K562 (cell line): Measurements from ENCODE around the gene RNPEPL1. TPM values are rescaled to one million over a fixed set of nuclear protein-coding genes. Genes with fewer than 3 reads are reported as not detected.

ENCODE experiments used
- ATAC-seq: fragments of 200-7000 bp; cut with Tn5 transposase; 3 replicates; pipeline ENCODE4 v1.9.1; 2020; ENCODE audit warnings: moderate library complexity
- BruUV-seq: library from RNA; stranded (reverse); fragments of 400-500 nt; replicated peaks from 2 replicates; lab custom pipeline; 2021; lab: Mats Ljungman, UMichigan
- CTCF ChIA-PET: fragments of 300-600 bp; formaldehyde crosslinking; extraction: SDS; loops from one replicate; lab custom pipeline; 2021; ENCODE audit warnings: low intra/inter-chr PET ratio; lab: Yijun Ruan, JAX
- POLR2A ChIA-PET: fragments of 300-600, 350-650 bp; sonication (Branson Sonifier 250); formaldehyde crosslinking; extraction: SDS; loops from one replicate; lab custom pipeline; 2021; ENCODE audit warnings: antibody characterized with exemption, inconsistent platforms; lab: Yijun Ruan, JAX
- DNase-seq, 4 experiments: peaks; one replicate each; pipeline versions ENCODE4 v3.0.0 to v3.0.0-alpha.2; 2011 to 2018; ENCODE audit warnings: low spot score in 3 of 4, mixed read lengths in 3 of 4; ENCODE audit errors: extremely low read depth in 1 of 4
- FAIRE-seq: peaks from 2 replicates; lab custom pipeline; 2011; peaks lifted over from hg19 to GRCh38; lab: Jason Lieb, UNC
- H2AFZ ChIP-seq: 2 replicates; pipeline ENCODE4 v1.6.0; 2011; ENCODE audit warnings: low read depth, low read length, control low read depth, inconsistent platforms
- H3K27ac ChIP-seq: fragments of 200-600 bp; 3 replicates; pipeline ENCODE4 v1.8.0; 2011; ENCODE audit warnings: low read depth, mild to moderate bottlenecking, control low read depth, inconsistent platforms, low read length, moderate library complexity, mixed read lengths; ENCODE audit errors: extremely low read depth
- H3K27me3 ChIP-seq, 2 experiments: fragments of 300-600 bp in 1 of 2; 2 replicates in 1 of 2; 3 replicates in 1 of 2; pipeline versions ENCODE4 v1.6.0 to v1.8.0; 2011; ENCODE audit warnings: inconsistent platforms in 2 of 2, low read length in 2 of 2, mild to moderate bottlenecking in 1 of 2, mixed read lengths in 1 of 2, moderate library complexity in 1 of 2; ENCODE audit not compliant: control insufficient read depth in 2 of 2, insufficient read depth in 2 of 2
- H3K36me3 ChIP-seq: fragments of 300-600 bp; 3 replicates; pipeline ENCODE4 v1.8.0; 2011; ENCODE audit warnings: mild to moderate bottlenecking, low read length, inconsistent platforms; ENCODE audit not compliant: control insufficient read depth, insufficient read depth
- H3K4me1 ChIP-seq, 2 experiments: fragments of 200-600 bp in 1 of 2; replicated peaks in 1 of 2; 2 replicates in 1 of 2; 3 replicates in 1 of 2; pipeline versions ENCODE4 v1.5.1 to v1.8.0; 2011; ENCODE audit warnings: inconsistent platforms in 2 of 2, low read length in 2 of 2, mild to moderate bottlenecking in 1 of 2, mixed read lengths in 1 of 2, moderate library complexity in 1 of 2; ENCODE audit not compliant: control insufficient read depth in 2 of 2, insufficient read depth in 2 of 2
- H3K4me2 ChIP-seq: 2 replicates; pipeline ENCODE4 v1.6.1; 2011; ENCODE audit warnings: low read length, control low read depth, inconsistent platforms, mixed read lengths; ENCODE audit not compliant: insufficient read depth
- H3K4me3 ChIP-seq: fragments of 200-600 bp; sonication (generic), shearing (Covaris generic); 2 replicates; pipeline ENCODE4 v1.5.1; 2016; ENCODE audit warnings: control low read depth, inconsistent platforms
- H3K79me2 ChIP-seq: fragments of 200-600 bp; 3 replicates; pipeline ENCODE4 v1.8.0; 2011; ENCODE audit warnings: low read length, inconsistent platforms; ENCODE audit not compliant: control insufficient read depth, insufficient read depth
- H3K9ac ChIP-seq, 2 experiments: 2 replicates each; pipeline versions ENCODE4 v1.6.0 to v1.6.1; 2011; ENCODE audit warnings: low read depth in 2 of 2, low read length in 2 of 2, control low read depth in 1 of 2, inconsistent platforms in 1 of 2, mild to moderate bottlenecking in 1 of 2, mixed read lengths in 1 of 2; ENCODE audit not compliant: insufficient read depth in 1 of 2
- H3K9me1 ChIP-seq: one replicate; pipeline ENCODE4 v1.6.0; 2011; ENCODE audit warnings: inconsistent platforms, mild to moderate bottlenecking, low read length, moderate library complexity; ENCODE audit not compliant: control insufficient read depth, insufficient read depth
- H3K9me3 ChIP-seq: replicated peaks from 2 replicates; pipeline ENCODE4 v1.5.1; 2011; ENCODE audit warnings: low read depth, low read length, inconsistent platforms; ENCODE audit not compliant: control insufficient read depth, insufficient read depth
- H4K20me1 ChIP-seq: replicated peaks from 2 replicates; pipeline ENCODE4 v1.6.1; 2011; ENCODE audit warnings: low read length, inconsistent platforms, mixed read lengths; ENCODE audit not compliant: control insufficient read depth, insufficient read depth
- KDM5B ChIP-seq: fragments of 200-600 bp; sonication (generic); IDR thresholded peaks from 2 replicates; pipeline ENCODE4 v1.6.1; 2012; ENCODE audit warnings: low read depth, mild to moderate bottlenecking, moderate library complexity, low read length, control low read depth, inconsistent platforms; ENCODE audit not compliant: insufficient replicate concordance
- MTA1 ChIP-seq: fragments of 450-650 bp; IDR thresholded peaks from 2 replicates; pipeline ENCODE4 v1.6.1; 2017; ENCODE audit warnings: borderline replicate concordance
- NFE2L1 ChIP-seq: fragments of 450-650 bp; IDR thresholded peaks from 2 replicates; pipeline ENCODE4 v1.6.1; 2016; ENCODE audit warnings: missing genetic modification characterization, low read depth, mild to moderate bottlenecking, missing compliant biosample characterization, moderate library complexity, borderline replicate concordance
- WGBS: fragments of 100-300 bp; shearing (Covaris generic); methylation state at CpG from one replicate; pipeline ENCODE4 v1.1.6; 2016; ENCODE audit warnings: low coverage, mixed read lengths; ENCODE audit not compliant: insufficient coverage; ENCODE audit errors: missing lambda C conversion rate; 5-methylcytosine and 5-hydroxymethylcytosine counted together
- in situ Hi-C: fragments of 300-500 bp; cut with MboI; formaldehyde crosslinking; loops from 4 replicates; pipeline ENCODE4 v1.15.0; 2018; ENCODE audit warnings: inconsistent platforms, mixed read lengths
- intact Hi-C: fragments of 100-400 bp; cut with micrococcal nuclease; formaldehyde crosslinking; loops from 2 replicates; pipeline ENCODE4 v1.14.2; 2022
- polyA plus RNA-seq, 8 experiments: library from polyadenylated mRNA; depleted of rRNA in 4 of 8; stranded (reverse) in 5 of 8; unstranded in 3 of 8; fragments of >200 nt; fragmentation: Nextera tagmentation in 2 of 8; fragmentation: Illumina TruSeq in 1 of 8; extraction: Ambion mirVana in 2 of 8; extraction: Trizol in 1 of 8; gene quantifications; 2 replicates each; pipeline versions ENCODE4 v1.2.1 to v1.2.3, GENCODE V29; 2011 to 2014; ENCODE audit warnings: inconsistent platforms in 1 of 8, missing spikeins in 1 of 8
- total RNA-seq, 7 experiments: library from RNA; depleted of rRNA in 6 of 7; stranded (reverse); fragments of >200 nt in 6 of 7; fragmentation: Illumina TruSeq in 2 of 7; extraction: Trizol in 2 of 7; gene quantifications; 2 replicates each; pipeline versions ENCODE4 v1.2.1 to v1.2.3, GENCODE V29; 2011 to 2021; ENCODE audit warnings: low replicate concordance in 1 of 7
- TF ChIP-seq, protein P1 (sequence below): fragments of 250-450 bp; sonication (Bioruptor Pico); IDR thresholded peaks from 2 replicates; pipeline ENCODE4 v1.9.0; 2021; ENCODE audit warnings: mild to moderate bottlenecking, inconsistent platforms
- TF ChIP-seq, protein P2 (sequence below), 2 experiments: fragments of 150-350 bp in 1 of 2; IDR thresholded peaks; 2 replicates each; pipeline ENCODE4 v1.6.1; 2012 to 2016; ENCODE audit warnings: low read depth in 2 of 2, low read length in 2 of 2, mild to moderate bottlenecking in 1 of 2, moderate library complexity in 1 of 2
- TF ChIP-seq, protein P3 (sequence below): fragments of 450-650 bp; IDR thresholded peaks from 2 replicates; pipeline ENCODE4 v1.6.1; 2016

The RNPEPL1 gene
- total and polyA plus RNA-seq, 9 of the 15 experiments (the other 6 are each of a cell fraction or from before 2014, with no cell fraction given) = 0.07 to 38.7 (median 5.6) TPM

DNA sequence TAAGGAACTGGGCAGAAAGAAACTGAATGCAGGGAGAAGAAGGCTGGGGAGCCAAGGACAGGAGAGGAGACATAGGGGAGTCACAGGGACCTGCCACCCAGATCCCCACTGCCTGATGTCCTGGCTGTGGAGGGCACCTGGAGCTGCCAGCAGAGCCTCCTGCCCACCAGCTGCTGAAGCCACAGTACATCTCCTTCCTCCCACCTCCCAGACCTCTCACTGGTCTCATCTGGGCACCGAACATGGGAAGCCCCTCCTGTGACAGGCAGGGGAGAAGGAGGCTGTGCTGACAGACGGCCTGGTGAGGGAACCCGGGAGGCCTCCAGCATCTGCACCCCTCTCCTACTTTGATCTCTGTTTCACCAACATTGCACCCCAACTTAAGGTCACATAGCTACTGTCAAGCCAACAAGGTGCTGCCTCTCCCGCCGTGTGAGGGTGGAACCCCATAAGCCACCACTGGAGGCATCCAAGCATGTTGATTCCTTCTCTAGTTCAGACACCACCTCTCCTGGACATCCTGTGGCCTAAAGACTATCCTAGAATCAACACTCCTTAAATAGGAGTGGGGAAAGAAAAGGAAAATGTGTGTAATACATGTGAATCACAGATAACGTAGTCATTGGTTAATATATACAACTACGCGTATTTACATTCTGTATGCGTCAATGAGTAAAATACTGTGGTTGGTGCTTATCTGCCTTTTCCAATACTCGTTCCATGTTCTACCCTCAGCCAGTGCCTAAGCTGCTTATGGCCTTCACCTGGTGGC is 3.5 kb upstream of the RNPEPL1 start (continued):
- TF ChIP-seq NFE2L1 (tag) = no peak
- TF ChIP-seq, protein P1, sequence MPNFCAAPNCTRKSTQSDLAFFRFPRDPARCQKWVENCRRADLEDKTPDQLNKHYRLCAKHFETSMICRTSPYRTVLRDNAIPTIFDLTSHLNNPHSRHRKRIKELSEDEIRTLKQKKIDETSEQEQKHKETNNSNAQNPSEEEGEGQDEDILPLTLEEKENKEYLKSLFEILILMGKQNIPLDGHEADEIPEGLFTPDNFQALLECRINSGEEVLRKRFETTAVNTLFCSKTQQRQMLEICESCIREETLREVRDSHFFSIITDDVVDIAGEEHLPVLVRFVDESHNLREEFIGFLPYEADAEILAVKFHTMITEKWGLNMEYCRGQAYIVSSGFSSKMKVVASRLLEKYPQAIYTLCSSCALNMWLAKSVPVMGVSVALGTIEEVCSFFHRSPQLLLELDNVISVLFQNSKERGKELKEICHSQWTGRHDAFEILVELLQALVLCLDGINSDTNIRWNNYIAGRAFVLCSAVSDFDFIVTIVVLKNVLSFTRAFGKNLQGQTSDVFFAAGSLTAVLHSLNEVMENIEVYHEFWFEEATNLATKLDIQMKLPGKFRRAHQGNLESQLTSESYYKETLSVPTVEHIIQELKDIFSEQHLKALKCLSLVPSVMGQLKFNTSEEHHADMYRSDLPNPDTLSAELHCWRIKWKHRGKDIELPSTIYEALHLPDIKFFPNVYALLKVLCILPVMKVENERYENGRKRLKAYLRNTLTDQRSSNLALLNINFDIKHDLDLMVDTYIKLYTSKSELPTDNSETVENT = no peak
- TF ChIP-seq, all 486 proteins: peak for 19

DNA sequence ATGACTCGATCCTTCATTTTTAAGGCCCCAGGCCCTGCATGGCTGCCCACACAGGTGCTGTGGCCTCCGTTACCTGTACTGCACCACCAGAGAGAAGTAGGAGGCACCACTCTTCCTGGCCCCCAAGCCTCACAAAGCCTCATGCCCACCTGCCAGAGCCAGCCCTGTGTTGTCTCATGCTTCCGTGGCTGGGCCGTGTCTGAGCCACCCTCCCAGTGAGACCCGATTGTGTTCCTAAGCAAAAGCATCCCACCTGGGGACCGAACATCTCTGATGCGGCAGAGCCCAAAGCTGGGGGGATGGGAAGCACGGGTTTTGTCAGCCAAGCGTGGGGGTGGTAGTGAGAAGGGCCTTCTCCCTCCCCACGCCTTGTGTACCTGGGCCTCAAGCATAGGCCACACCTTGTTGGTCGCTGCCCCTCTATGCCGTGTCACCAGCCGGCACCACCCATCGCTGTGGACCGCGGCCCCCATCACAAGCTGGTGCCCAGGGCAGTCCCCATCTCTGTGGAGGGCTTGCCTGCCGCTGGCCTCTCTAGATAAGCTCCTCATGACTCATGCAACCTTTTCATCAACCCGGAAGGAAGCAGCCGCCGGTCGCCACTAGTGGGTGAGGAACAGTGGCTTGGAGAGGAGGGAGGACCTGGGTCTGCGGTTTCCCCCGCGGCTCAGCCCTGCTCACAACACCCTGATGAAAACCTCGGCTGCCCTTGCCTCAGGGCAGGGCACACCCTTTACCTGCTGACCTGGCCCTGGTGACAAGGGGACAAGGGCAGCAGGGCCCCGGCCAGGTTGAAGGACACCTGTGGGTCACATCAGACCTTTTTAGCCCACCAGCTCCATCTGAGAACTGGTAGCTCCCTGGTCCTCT is 2.7 kb upstream of the RNPEPL1 start:
- DNase-seq = peak; percentile 44 to 94 (median 66)
- Histone ChIP-seq H3K36me3 (peaks cover 19% of the 10 kb centered on the region), H3K9me1 (no peaks in the 10 kb centered on the region), H3K4me1 (peaks cover 40 to 72% of the 10 kb centered on the region in 2 experiments), H3K4me2 (peak overlapping the region; percentile 84), H3K79me2 (peaks cover 75% of the 10 kb centered on the region), H2AFZ (0 out of 2 replicates have a peak overlapping the region, but pooled peaks have one; percentile 44), H3K4me3 (peak overlapping the region; percentile 35), H4K20me1 (no peaks in the 10 kb centered on the region), H3K9ac (peak overlapping the region; percentile 92 to 93), H3K9me3 (no peaks in the 10 kb centered on the region), H3K27me3 (no peaks in the 10 kb centered on the region), H3K27ac (peak overlapping the region; percentile 98)
- WGBS = 0% methylated on average over 15 of the region's 26 CpGs
- intact Hi-C loops (loop anchor here (1.0 to 10.0 kb wide), 2 partner anchors 39 to 51 kb away; no protein-coding TSS in a partner anchor), in situ Hi-C loops (no loop called here)
- FAIRE-seq = peak; percentile 95
- ChIA-PET POLR2A (interaction anchor here (0.6 to 4.6 kb wide), 10 partner anchors 11 to 443 kb away, joined by 3 to 26 read pairs (median 3); partner anchors contain the start of gene CAPN10), CTCF (no interaction called here)
- peak; percentile 70 for ATAC-seq
- TSS peak; percentile 9 for BruUV-seq
- TF ChIP-seq, protein P2, sequence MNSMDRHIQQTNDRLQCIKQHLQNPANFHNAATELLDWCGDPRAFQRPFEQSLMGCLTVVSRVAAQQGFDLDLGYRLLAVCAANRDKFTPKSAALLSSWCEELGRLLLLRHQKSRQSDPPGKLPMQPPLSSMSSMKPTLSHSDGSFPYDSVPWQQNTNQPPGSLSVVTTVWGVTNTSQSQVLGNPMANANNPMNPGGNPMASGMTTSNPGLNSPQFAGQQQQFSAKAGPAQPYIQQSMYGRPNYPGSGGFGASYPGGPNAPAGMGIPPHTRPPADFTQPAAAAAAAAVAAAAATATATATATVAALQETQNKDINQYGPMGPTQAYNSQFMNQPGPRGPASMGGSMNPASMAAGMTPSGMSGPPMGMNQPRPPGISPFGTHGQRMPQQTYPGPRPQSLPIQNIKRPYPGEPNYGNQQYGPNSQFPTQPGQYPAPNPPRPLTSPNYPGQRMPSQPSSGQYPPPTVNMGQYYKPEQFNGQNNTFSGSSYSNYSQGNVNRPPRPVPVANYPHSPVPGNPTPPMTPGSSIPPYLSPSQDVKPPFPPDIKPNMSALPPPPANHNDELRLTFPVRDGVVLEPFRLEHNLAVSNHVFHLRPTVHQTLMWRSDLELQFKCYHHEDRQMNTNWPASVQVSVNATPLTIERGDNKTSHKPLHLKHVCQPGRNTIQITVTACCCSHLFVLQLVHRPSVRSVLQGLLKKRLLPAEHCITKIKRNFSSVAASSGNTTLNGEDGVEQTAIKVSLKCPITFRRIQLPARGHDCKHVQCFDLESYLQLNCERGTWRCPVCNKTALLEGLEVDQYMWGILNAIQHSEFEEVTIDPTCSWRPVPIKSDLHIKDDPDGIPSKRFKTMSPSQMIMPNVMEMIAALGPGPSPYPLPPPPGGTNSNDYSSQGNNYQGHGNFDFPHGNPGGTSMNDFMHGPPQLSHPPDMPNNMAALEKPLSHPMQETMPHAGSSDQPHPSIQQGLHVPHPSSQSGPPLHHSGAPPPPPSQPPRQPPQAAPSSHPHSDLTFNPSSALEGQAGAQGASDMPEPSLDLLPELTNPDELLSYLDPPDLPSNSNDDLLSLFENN (IDR thresholded peaks at IDR 0.05; ENCODE audit: low read depth in 2 of 2, low read length in 2 of 2) = no peak
- peak; percentile 50 for TF ChIP-seq KDM5B
- TF ChIP-seq MTA1 = no peak
- TF ChIP-seq, protein P3, sequence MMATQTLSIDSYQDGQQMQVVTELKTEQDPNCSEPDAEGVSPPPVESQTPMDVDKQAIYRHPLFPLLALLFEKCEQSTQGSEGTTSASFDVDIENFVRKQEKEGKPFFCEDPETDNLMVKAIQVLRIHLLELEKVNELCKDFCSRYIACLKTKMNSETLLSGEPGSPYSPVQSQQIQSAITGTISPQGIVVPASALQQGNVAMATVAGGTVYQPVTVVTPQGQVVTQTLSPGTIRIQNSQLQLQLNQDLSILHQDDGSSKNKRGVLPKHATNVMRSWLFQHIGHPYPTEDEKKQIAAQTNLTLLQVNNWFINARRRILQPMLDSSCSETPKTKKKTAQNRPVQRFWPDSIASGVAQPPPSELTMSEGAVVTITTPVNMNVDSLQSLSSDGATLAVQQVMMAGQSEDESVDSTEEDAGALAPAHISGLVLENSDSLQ = peak; percentile 31; the same call in 1 of the 2 replicates
